ENCODE results near the gene SAMD11. TPM values are rescaled to one million over a fixed set of nuclear protein-coding genes. Genes with fewer than 3 reads are reported as not detected.

Gene SAMD11
- total RNA-seq, 2 experiments from 2014 or later, result 0.06 TPM; not detected in 1

DNA sequence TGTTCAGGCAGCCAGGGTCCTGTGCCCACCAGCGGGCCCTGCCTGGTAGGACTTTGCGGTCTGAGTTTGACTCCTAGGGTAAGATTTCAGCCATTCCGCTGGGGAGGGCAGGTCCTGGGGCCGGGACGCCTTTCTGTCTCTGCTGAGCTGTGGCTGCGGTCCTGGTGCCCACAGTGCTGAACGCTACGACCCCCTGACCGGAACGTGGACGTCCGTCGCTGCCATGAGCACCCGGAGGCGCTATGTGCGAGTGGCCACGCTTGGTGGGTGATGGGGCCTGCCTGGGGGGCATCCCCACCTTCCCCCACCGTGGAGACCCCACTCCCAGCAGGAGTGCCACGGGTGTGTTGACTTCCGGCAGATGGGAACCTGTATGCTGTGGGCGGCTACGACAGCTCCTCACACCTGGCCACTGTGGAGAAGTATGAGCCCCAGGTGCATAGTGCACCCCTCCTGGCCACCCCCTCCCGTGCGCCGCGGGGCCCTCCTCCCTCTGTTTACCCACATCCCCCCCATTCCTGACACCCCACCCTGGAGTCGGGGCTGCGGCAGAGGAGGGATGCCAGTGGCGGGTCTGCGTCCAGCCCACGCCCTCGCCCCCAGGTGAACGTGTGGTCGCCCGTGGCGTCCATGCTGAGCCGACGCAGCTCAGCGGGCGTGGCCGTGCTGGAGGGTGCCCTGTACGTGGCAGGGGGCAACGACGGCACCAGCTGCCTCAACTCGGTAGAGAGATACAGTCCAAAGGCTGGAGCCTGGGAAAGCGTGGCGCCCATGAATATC is 40.2 kb downstream of the SAMD11 start:
- intact Hi-C loops (cut with micrococcal nuclease; ENCODE audit: unreplicated experiment), result no loop called here
- no peaks in the 10 kb centered on the region for H3K36me3 ChIP-seq (ENCODE audit: insufficient read depth, low read length)
- peaks cover 1% of the 10 kb centered on the region for H3K79me2 ChIP-seq (ENCODE audit: insufficient read depth, low read depth, low read length)
- H4K20me1 ChIP-seq (ENCODE audit: insufficient read depth, low read length), result no peaks in the 10 kb centered on the region
- no peak for TF ChIP-seq EZH2phosphoT487 (IDR thresholded peaks at IDR 0.05; ENCODE audit: borderline replicate concordance, low read depth, low read length)
- TF ChIP-seq CTCF (conservative IDR thresholded peaks at IDR 0.05; ENCODE audit: low read length), result no peak
- CTCF ChIA-PET (ENCODE audit: unreplicated experiment), result no interaction called here
- peaks cover 6% of the 10 kb centered on the region for H3K4me1 ChIP-seq (ENCODE audit: insufficient read depth, low read length, poor library complexity, severe bottlenecking)
- no peak overlapping the region for H3K4me3 ChIP-seq (ENCODE audit: low read depth, low read length, poor library complexity, severe bottlenecking)
- no peak for DNase-seq (ENCODE audit: low spot score)
- no peak overlapping the region for H2AFZ ChIP-seq (ENCODE audit: low read length)
- no TSS peak for BruUV-seq (replicated peaks)
- no peak overlapping the region for H3K27ac ChIP-seq (ENCODE audit: low read depth, low read length, poor library complexity, severe bottlenecking)
- H3K9me2 ChIP-seq (ENCODE audit: insufficient read depth, low read length), result no peaks in the 10 kb centered on the region
- POLR2A ChIA-PET, result no interaction called here
- no peaks in the 10 kb centered on the region for H3K9me3 ChIP-seq (ENCODE audit: low read length)
- no peak overlapping the region for H3K4me2 ChIP-seq (ENCODE audit: low read length)

DNA sequence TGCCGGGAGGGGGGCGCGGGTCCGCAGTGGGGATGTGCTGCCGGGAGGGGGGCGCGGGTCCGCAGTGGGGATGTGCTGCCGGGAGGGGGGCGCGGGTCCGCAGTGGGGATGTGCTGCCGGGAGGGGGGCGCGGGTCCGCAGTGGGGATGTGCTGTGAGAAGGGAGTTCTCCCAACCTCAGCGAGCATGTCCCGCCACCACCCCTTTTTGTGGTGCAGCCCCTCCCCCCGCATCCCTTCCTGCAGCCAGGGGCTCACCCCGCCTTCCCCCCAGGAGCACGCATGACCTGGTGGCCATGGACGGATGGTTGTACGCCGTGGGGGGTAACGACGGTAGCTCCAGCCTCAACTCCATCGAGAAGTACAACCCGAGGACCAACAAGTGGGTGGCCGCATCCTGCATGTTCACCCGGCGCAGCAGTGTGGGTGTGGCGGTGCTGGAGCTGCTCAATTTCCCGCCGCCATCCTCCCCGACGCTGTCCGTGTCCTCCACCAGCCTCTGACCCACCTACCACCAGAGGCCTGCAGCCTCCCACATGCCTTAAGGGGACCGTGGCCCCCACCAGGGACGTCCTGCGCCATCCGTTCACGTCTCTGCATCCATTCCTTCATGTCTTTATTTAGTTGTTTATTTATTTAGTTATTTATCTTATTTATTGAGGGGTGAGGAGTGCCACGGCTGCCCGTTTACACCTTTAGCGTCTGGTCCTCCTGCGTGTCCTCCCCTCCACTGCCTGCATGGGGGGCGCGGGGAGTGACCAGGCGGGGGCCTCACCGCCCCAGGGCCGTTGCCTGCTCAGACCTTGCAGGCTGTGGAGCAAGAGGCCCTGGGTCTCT is 41.2 kb downstream of the SAMD11 start:
- ChIA-PET CTCF (ENCODE audit: unreplicated experiment) (no interaction called here), POLR2A (no interaction called here)
- no peak overlapping the region for H3K4me3 ChIP-seq (ENCODE audit: low read depth, low read length, poor library complexity, severe bottlenecking)
- TF ChIP-seq CTCF (conservative IDR thresholded peaks at IDR 0.05; ENCODE audit: low read length), result no peak
- no peaks in the 10 kb centered on the region for H3K36me3 ChIP-seq (ENCODE audit: insufficient read depth, low read length)
- no peak overlapping the region for H2AFZ ChIP-seq (ENCODE audit: low read length)
- DNase-seq (ENCODE audit: low spot score), result no peak
- H3K9me2 ChIP-seq (ENCODE audit: insufficient read depth, low read length), result no peaks in the 10 kb centered on the region
- H3K4me1 ChIP-seq (ENCODE audit: insufficient read depth, low read length, poor library complexity, severe bottlenecking), result peaks cover 6% of the 10 kb centered on the region
- intact Hi-C loops (cut with micrococcal nuclease; ENCODE audit: unreplicated experiment), result no loop called here
- H3K79me2 ChIP-seq (ENCODE audit: insufficient read depth, low read depth, low read length), result no peaks in the 10 kb centered on the region
- no peak overlapping the region for H3K4me2 ChIP-seq (ENCODE audit: low read length)
- no TSS peak for BruUV-seq (replicated peaks)
- no peak overlapping the region for H3K27ac ChIP-seq (ENCODE audit: low read depth, low read length, poor library complexity, severe bottlenecking)
- no peaks in the 10 kb centered on the region for H3K9me3 ChIP-seq (ENCODE audit: low read length)
- no peaks in the 10 kb centered on the region for H4K20me1 ChIP-seq (ENCODE audit: insufficient read depth, low read length)

All from OCI-LY7 (cell line).